ENCODE results near the gene RALGDS.

Gene RALGDS

GRCh38 chr9:133051281-133051900 lies 69.6 kb downstream of the RALGDS start:
- DNase-seq (ENCODE audit: low read depth): no peak

DNA sequence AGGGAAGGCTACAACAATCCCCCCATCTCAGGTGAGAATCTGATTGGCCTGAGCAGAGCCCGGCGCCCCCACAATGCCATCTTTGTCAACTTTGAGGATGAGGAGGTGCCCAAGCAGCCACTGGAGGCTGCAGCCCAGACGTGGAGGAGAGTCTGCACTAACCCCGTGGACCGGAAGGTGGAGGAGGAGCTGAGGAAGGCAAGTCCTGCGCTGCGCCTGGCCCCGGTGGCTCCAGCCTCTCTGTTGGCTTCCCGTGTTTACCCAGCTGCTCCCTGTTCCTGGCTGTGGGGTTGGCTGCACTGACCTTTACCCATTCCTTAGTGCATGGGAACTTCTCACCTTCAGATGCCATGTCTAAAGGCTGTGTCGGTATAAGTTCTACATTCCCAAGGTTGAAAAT lies 70.3 kb downstream of the RALGDS start:
- no peak for DNase-seq (ENCODE audit: low read depth)

DNA sequence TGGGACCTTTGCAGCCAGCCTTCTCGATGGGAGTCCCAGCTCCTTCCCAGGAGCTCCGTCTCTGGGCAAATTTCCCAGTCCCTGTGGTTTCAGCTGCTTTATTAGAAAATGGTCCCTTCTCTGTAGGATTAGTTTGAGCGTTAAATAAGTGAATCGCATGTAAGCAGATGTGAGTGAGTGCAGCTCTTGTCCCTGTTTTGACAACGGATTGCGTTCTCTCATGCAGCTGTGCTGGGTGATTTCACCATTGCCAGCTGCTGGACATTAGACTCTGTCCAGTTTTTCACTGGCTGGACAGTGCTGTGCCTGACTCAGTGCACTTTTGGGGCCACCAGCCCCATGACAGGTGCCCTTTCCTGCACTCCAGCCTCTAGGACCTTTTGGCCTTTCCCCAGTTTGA lies 70.9 kb downstream of the RALGDS start:
- DNase-seq (ENCODE audit: low read depth): no peak

DNA sequence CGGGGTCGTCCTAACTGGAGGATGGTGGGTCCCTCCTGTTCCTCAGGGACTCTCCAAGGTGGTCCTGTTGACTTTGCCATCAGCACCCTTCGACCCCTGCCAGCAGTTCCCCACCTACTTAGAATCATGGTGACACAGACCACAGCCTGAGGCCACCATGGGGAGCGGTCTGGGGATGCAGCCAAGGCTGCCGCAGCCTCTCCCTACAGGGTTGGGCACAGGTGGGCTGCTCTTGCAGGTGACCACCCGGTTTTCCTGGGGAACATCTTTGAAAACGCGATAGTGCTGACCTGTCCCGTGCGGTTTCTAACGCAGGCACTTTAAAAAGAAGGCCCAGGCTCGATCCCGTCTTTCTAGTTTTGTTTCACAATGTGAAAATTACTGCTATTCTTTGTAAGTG lies 72.0 kb downstream of the RALGDS start:
- DNase-seq (ENCODE audit: low read depth): no peak

GRCh38 chr9:133048595-133048994 lies 72.4 kb downstream of the RALGDS start:
- no peak for DNase-seq (ENCODE audit: low read depth)

Data from activated T-helper 9 cell treated with anti-CD3 and anti-CD28 coated beads, Interleukin-2, amount 50 U/mL, for 16 hours (primary cell).